ENCODE results near the gene LYSMD4. TPM values are rescaled to one million over a fixed set of nuclear protein-coding genes. Genes with fewer than 3 reads are reported as not detected.

Gene LYSMD4
- total and polyA plus RNA-seq, 4 experiments from 2014 or later = 4.4 to 19.0 (median 12.2) TPM

DNA sequence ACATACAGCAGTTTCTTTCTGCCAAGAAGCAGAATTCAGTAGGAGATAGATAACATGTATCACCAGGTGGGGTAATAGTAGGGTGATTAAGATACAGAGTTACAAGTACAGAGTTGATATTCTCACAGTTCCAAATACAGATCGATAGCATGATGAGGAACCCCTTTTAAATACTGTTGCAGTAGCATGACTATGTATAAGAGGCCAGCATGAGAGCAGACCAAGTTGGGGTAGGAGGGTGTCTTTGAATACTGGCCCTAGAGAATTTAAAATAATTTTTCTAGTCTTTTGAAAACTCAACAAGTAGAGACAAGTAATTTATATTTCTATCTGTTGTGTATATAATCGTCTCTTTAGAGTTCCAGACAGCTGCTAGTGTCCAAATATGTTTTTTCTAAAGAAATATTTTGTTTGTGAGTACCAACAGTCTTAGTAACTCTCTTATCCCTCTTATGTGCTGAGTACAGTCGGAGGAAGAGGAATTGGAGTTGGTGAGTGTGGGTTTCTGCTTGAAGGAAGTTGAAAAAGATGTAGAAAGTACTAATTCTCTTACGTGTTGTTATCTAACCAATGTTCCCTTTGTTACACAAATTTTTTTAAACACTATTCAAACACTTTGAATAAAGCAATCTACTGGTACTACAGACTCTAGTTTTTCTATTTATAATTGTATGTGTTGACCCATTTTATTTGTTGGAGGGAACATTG lies 30.2 kb downstream of the LYSMD4 start:
- peaks cover 19 to 36% (median 29%) of the 10 kb centered on the region in 4 donors for H3K4me1 Mint-ChIP-seq
- POLR2A ChIA-PET (ENCODE audit: partially characterized antibody) = interaction anchor here (1.8 kb wide), 1 partner anchor 431 kb away, joined by 7 read pairs; no protein-coding TSS in a partner anchor

DNA sequence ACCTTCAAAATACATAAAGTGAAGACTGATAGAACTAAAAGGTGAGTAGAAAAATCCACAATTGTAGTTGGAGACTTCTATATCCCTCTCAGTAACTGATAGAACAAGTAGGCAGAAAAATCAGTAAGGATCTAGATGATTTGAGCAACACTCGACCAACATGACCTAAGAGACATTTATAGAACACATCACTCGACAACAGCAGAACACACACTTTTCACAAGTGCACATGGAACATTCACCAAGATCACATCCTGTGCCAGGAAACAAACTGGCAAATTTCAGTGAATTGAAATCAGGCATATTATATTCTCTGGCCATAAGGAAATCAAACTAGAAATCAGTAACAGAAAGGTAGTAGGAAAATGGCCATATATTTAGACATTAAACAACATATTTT lies 37.1 kb downstream of the LYSMD4 start:
- Mint-ChIP-seq H3K27ac (peak overlapping the region in 2 of 7 donors; percentile 3 to 19), H3K9me3 (no peaks in the 10 kb centered on the region), H3K36me3 (peaks cover 32 to 37% of the 10 kb centered on the region in 2 donors), H3K4me1 (no peaks in the 10 kb centered on the region), H3K27me3 (no peaks in the 10 kb centered on the region), H3K4me3 (no peak overlapping the region)
- ChIA-PET POLR2A (ENCODE audit: partially characterized antibody) (no interaction called here), CTCF (ENCODE audit: partially characterized antibody) (interaction anchor here (1.0 to 2.7 kb wide), 2 partner anchors 9 to 11 kb away, joined by 3 to 14 read pairs; no protein-coding TSS in a partner anchor)
- H3K4me3 ChIP-seq (ENCODE audit: low read length in 2 of 2) = no peak overlapping the region
- peaks cover 3% of the 10 kb centered on the region for H3K36me3 ChIP-seq (ENCODE audit: insufficient read depth, low read length)
- no peak for DNase-seq
- no peaks in the 10 kb centered on the region for H3K9me3 ChIP-seq (ENCODE audit: control insufficient read depth in 1 of 2, low read length in 2 of 2)
- H3K27me3 ChIP-seq (ENCODE audit: insufficient read depth, low read length) = no peaks in the 10 kb centered on the region
- no peaks in the 10 kb centered on the region for H3K4me1 ChIP-seq (ENCODE audit: insufficient read depth, low read length)
- intact Hi-C loops (cut with micrococcal nuclease) = no loop called here
- H3K27ac ChIP-seq (ENCODE audit: low read depth, low read length) = no peak overlapping the region

More for the DNA sequence above, 30.2 kb downstream of the LYSMD4 start:
- Histone ChIP-seq H3K4me1 (ENCODE audit: insufficient read depth, low read length) (peaks cover 18% of the 10 kb centered on the region), H3K36me3 (ENCODE audit: insufficient read depth, low read length) (no peaks in the 10 kb centered on the region), H3K4me3 (ENCODE audit: low read length in 2 of 2) (no peak overlapping the region), H3K27ac (ENCODE audit: low read depth, low read length) (no peak overlapping the region), H3K27me3 (ENCODE audit: insufficient read depth, low read length) (no peaks in the 10 kb centered on the region), H3K9me3 (ENCODE audit: control insufficient read depth in 1 of 2, low read length in 2 of 2) (no peaks in the 10 kb centered on the region)
- no peaks in the 10 kb centered on the region for H3K9me3 Mint-ChIP-seq
- CTCF ChIA-PET (ENCODE audit: partially characterized antibody) = interaction anchor here (0.7 to 6.1 kb wide), 21 partner anchors 10 to 449 kb away, joined by 3 to 153 read pairs (median 8); partner anchors contain the start of genes LYSMD4 and MEF2A
- DNase-seq = no peak
- H3K27me3 Mint-ChIP-seq = no peaks in the 10 kb centered on the region
- H3K27ac Mint-ChIP-seq = peak overlapping the region in 6 of 7 donors; percentile 6 to 88 (median 60)
- intact Hi-C loops (cut with micrococcal nuclease) = loop anchor here (5.0 kb wide), 1 partner anchor 136 kb away; the partner anchor contains the start of gene MEF2A
- H3K36me3 Mint-ChIP-seq = no peaks in the 10 kb centered on the region
- no peak overlapping the region for H3K4me3 Mint-ChIP-seq

DNA sequence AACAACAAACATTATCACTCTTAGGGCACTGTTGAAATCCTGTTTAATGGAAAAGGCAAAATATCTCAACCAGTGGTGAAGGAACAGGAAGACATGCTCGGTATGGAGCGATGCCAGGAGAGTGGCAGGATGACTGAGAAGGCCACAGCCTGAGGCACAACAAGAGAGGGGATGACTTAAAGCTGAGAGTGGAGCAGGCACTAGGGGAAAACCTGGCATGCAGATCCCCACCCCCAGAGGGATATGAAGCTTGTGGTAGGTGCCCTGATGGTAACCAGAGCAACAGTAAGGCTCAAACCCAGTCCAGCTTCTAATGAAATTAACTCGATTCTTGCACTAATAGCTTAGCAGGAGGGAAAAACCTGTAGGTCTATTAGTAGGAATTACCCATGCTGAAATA lies 40.4 kb downstream of the LYSMD4 start:
- Mint-ChIP-seq H3K4me3 (no peak overlapping the region), H3K27ac (peak overlapping the region in 1 of 7 donors; percentile 66), H3K9me3 (no peaks in the 10 kb centered on the region), H3K27me3 (no peaks in the 10 kb centered on the region), H3K36me3 (peaks cover 49 to 56% of the 10 kb centered on the region in 2 donors), H3K4me1 (peaks cover 0 to 2% (median 0%) of the 10 kb centered on the region in 4 donors)
- Histone ChIP-seq H3K9me3 (ENCODE audit: control insufficient read depth in 1 of 2, low read length in 2 of 2) (no peaks in the 10 kb centered on the region), H3K27me3 (ENCODE audit: insufficient read depth, low read length) (no peaks in the 10 kb centered on the region), H3K4me1 (ENCODE audit: insufficient read depth, low read length) (no peaks in the 10 kb centered on the region), H3K4me3 (ENCODE audit: low read length in 2 of 2) (no peak overlapping the region), H3K27ac (ENCODE audit: low read depth, low read length) (no peak overlapping the region), H3K36me3 (ENCODE audit: insufficient read depth, low read length) (peaks cover 3% of the 10 kb centered on the region)
- ChIA-PET POLR2A (ENCODE audit: partially characterized antibody) (no interaction called here), CTCF (ENCODE audit: partially characterized antibody) (interaction anchor here (1.3 kb wide), 1 partner anchor 10 kb away, joined by 8 read pairs; no protein-coding TSS in a partner anchor)
- DNase-seq = no peak
- intact Hi-C loops (cut with micrococcal nuclease) = no loop called here

DNA sequence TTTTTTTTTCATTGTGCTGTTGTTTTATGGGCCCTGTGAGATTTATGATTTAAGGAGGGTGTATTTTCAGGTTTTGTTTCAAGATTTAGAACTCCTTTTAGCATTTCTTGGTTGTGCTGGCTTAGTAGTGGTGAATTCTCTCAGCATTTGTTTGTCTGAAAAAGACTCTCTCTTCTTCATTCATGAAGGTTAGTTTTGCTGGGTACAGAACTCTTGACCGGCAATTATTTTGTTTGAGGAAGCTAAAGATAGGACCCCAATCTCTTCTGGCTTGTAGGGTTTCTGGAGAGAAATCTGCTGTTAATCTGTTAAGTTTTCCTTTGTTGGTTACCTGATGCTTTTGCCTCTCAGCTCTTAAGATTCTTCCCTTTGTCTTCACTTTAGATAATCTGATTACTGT lies 46.9 kb downstream of the LYSMD4 start:
- DNase-seq = no peak
- ChIA-PET POLR2A (ENCODE audit: partially characterized antibody) (no interaction called here), CTCF (ENCODE audit: partially characterized antibody) (interaction anchor here (4.0 kb wide), 1 partner anchor 18 kb away, joined by 18 read pairs; no protein-coding TSS in a partner anchor)
- Mint-ChIP-seq H3K27ac (no peak overlapping the region), H3K36me3 (peaks cover 36 to 55% of the 10 kb centered on the region in 2 donors), H3K4me3 (no peak overlapping the region), H3K4me1 (peaks cover 15 to 28% (median 22%) of the 10 kb centered on the region in 4 donors), H3K9me3 (peaks cover 0 to 12% (median 5%) of the 10 kb centered on the region in 8 donors), H3K27me3 (no peaks in the 10 kb centered on the region)
- peaks cover 13% of the 10 kb centered on the region for H3K4me1 ChIP-seq (ENCODE audit: insufficient read depth, low read length)
- no peak overlapping the region for H3K27ac ChIP-seq (ENCODE audit: low read depth, low read length)
- H3K36me3 ChIP-seq (ENCODE audit: insufficient read depth, low read length) = no peaks in the 10 kb centered on the region
- no peak overlapping the region for H3K4me3 ChIP-seq (ENCODE audit: low read length in 2 of 2)
- intact Hi-C loops (cut with micrococcal nuclease) = no loop called here
- H3K27me3 ChIP-seq (ENCODE audit: insufficient read depth, low read length) = no peaks in the 10 kb centered on the region
- no peaks in the 10 kb centered on the region for H3K9me3 ChIP-seq (ENCODE audit: control insufficient read depth in 1 of 2, low read length in 2 of 2)

DNA sequence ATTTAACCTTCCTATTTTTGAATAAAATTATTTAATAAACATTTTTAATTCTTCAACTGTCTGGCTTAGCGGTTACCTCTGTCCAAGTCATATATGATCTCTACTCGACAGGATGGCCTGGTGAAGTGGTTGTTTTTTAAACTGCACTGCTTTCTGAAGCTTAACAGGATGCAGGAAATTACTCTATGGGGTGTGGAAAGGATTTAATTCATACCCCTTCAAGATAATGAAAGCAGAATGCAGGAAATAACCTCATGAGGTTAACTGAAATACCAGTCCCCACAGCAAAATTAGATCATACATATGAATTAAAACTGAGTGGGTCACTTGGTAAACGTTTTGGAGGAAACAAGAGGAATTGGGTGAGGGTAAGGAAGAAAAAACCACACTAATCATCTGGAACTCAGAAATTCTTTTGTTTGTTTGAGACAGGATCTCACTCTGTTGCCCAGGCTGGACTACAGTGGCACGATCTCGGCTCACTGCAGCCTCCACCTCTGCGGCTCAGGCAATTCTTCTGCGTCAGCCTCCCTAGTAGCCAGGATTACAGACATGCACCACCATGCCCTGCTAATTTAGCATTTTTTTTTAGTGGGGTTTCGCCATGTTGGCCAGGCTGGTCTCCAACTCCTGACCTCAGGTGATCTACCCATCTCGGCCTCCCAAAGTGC lies 50.1 kb downstream of the LYSMD4 start:
- H3K27ac ChIP-seq (ENCODE audit: low read depth, low read length) = no peak overlapping the region
- DNase-seq = peak in 1 of 5 donors; percentile 7
- H3K4me1 Mint-ChIP-seq = peaks cover 19 to 33% (median 25%) of the 10 kb centered on the region in 4 donors
- no peaks in the 10 kb centered on the region for H3K36me3 ChIP-seq (ENCODE audit: insufficient read depth, low read length)
- no peaks in the 10 kb centered on the region for H3K27me3 ChIP-seq (ENCODE audit: insufficient read depth, low read length)
- peak overlapping the region in 6 of 7 donors; percentile 23 to 88 (median 66) for H3K27ac Mint-ChIP-seq
- intact Hi-C loops (cut with micrococcal nuclease) = no loop called here
- ChIA-PET POLR2A (ENCODE audit: partially characterized antibody) (no interaction called here), CTCF (ENCODE audit: partially characterized antibody) (no interaction called here)
- H3K9me3 Mint-ChIP-seq = peaks cover 0 to 12% (median 5%) of the 10 kb centered on the region in 8 donors
- no peaks in the 10 kb centered on the region for H3K27me3 Mint-ChIP-seq
- no peak overlapping the region for H3K4me3 ChIP-seq (ENCODE audit: low read length in 2 of 2)
- H3K4me3 Mint-ChIP-seq = peak overlapping the region in 6 of 8 donors; percentile 6 to 57 (median 20)
- H3K4me1 ChIP-seq (ENCODE audit: insufficient read depth, low read length) = peaks cover 13% of the 10 kb centered on the region
- H3K9me3 ChIP-seq (ENCODE audit: control insufficient read depth in 1 of 2, low read length in 2 of 2) = peaks cover 0 to 2% of the 10 kb centered on the region in 2 donors
- H3K36me3 Mint-ChIP-seq = peaks cover 31 to 52% of the 10 kb centered on the region in 2 donors

DNA sequence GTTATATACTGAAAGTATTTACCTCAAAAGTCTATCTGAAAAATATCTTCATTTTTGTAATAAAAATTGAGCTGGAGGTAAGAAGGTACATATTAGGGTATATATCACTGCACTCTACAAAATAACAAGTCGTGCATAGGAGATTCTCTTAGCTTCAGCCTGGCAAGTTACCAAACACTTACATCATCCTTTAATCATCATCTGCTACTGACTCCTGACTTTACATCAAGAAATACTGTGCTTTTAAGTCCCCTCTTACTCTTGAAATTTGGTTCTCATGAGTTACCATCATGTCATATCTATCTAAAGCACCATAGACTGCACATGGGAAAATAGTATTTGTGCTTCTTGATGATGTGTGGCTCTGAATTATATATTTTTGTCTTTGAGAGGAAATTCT lies 50.8 kb downstream of the LYSMD4 start:
- CTCF ChIA-PET (ENCODE audit: partially characterized antibody) = no interaction called here
- Histone ChIP-seq H3K9me3 (ENCODE audit: control insufficient read depth in 1 of 2, low read length in 2 of 2) (peaks cover 0 to 2% of the 10 kb centered on the region in 2 donors), H3K4me1 (ENCODE audit: insufficient read depth, low read length) (peaks cover 13% of the 10 kb centered on the region), H3K36me3 (ENCODE audit: insufficient read depth, low read length) (no peaks in the 10 kb centered on the region), H3K4me3 (ENCODE audit: low read length in 2 of 2) (no peak overlapping the region), H3K27ac (ENCODE audit: low read depth, low read length) (no peak overlapping the region), H3K27me3 (ENCODE audit: insufficient read depth, low read length) (no peaks in the 10 kb centered on the region)
- Mint-ChIP-seq H3K4me1 (peaks cover 19 to 33% (median 25%) of the 10 kb centered on the region in 4 donors), H3K36me3 (peaks cover 30 to 54% of the 10 kb centered on the region in 2 donors), H3K27me3 (no peaks in the 10 kb centered on the region), H3K27ac (peak overlapping the region in 5 of 7 donors; percentile 4 to 75 (median 38)), H3K9me3 (peaks cover 0 to 12% (median 5%) of the 10 kb centered on the region in 8 donors), H3K4me3 (no peak overlapping the region)
- intact Hi-C loops (cut with micrococcal nuclease) = no loop called here
- DNase-seq = no peak
- POLR2A ChIA-PET (ENCODE audit: partially characterized antibody) = no interaction called here

DNA sequence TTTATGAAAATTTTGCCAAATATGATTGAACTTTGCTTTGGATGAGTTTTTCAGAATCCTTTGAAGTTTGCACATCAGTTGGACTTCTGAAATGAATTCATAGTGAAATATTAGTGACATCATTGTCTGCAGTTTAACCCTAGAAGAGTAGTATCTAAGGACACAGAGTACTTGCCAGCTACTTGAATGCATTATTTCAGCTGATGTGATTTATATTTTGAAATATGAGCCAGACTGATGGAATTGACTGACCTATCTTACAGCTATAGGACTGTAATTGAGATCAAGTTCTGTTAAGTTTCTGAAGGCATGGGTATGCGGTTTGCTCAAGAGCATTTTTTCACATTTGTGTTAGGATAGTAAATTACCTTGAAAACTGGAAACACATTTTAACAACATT lies 51.2 kb downstream of the LYSMD4 start:
- H3K27me3 Mint-ChIP-seq = no peaks in the 10 kb centered on the region
- H3K27ac ChIP-seq (ENCODE audit: low read depth, low read length) = no peak overlapping the region
- H3K9me3 ChIP-seq (ENCODE audit: control insufficient read depth in 1 of 2, low read length in 2 of 2) = peaks cover 0 to 2% of the 10 kb centered on the region in 2 donors
- CTCF ChIA-PET (ENCODE audit: partially characterized antibody) = no interaction called here
- DNase-seq = no peak
- H3K9me3 Mint-ChIP-seq = peaks cover 0 to 12% (median 5%) of the 10 kb centered on the region in 8 donors
- peaks cover 13% of the 10 kb centered on the region for H3K4me1 ChIP-seq (ENCODE audit: insufficient read depth, low read length)
- intact Hi-C loops (cut with micrococcal nuclease) = no loop called here
- H3K36me3 ChIP-seq (ENCODE audit: insufficient read depth, low read length) = no peaks in the 10 kb centered on the region
- POLR2A ChIA-PET (ENCODE audit: partially characterized antibody) = no interaction called here
- H3K36me3 Mint-ChIP-seq = peaks cover 34 to 56% of the 10 kb centered on the region in 2 donors
- no peaks in the 10 kb centered on the region for H3K27me3 ChIP-seq (ENCODE audit: insufficient read depth, low read length)
- H3K4me3 Mint-ChIP-seq = no peak overlapping the region
- H3K4me3 ChIP-seq (ENCODE audit: low read length in 2 of 2) = no peak overlapping the region
- peak overlapping the region in 3 of 7 donors; percentile 3 to 38 (median 5) for H3K27ac Mint-ChIP-seq
- H3K4me1 Mint-ChIP-seq = peaks cover 19 to 33% (median 25%) of the 10 kb centered on the region in 4 donors

All from CD4-positive, alpha-beta memory T cell (primary cell).